NT2/D1 (cell line): ENCODE measurements around the gene BMP8B.

Experiments used
- YY1 ChIP-seq: IDR thresholded peaks from 2 replicates; pipeline ENCODE4 v1.6.1; 2011; ENCODE audit not compliant: insufficient read length, insufficient read depth
- ZNF274 ChIP-seq: IDR thresholded peaks from 2 replicates; pipeline ENCODE4 v1.6.1; 2011; ENCODE audit warnings: mild to moderate bottlenecking, low read depth, low read length

GRCh38 chr1:39788758-39789570 lies at the start of gene BMP8B:
- no peak for TF ChIP-seq ZNF274
- TF ChIP-seq YY1 = no peak
